HG03520 (cell line): ENCODE measurements around the gene RIT1.
"Not testable (repeated sequence)": the region's sequence is repeated elsewhere in the genome, so short reads cannot be mapped to it uniquely, and the experiment has no call there.

ENCODE experiments used
- ATAC-seq: cut with Tn5 transposase; IDR thresholded peaks from one replicate; pipeline ENCODE4 v1.9.1; 2021; ENCODE audit warnings: mild to moderate bottlenecking, moderate library complexity; ENCODE audit not compliant: unreplicated experiment

RIT1 gene

DNA sequence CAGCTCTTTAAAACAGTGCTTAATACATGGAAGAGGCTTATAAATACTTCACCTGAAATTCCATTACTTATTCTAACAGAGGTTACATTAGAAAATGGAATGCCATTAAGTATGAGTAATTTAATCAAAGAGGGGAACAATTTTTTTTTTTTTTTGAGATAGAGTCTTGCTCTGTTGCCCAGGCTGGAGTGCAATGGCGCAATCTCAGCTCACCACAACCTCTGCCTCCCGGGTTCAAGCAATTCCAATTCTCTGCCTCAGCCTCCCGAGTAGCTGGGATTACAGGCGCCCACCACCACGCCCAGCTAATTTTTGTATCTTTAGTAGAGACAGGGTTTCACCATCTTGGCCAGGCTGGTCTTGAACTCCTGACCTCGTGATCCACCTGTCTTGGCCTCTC lies 15.5 kb downstream of the RIT1 start:
- not testable (repeated sequence) for ATAC-seq

DNA sequence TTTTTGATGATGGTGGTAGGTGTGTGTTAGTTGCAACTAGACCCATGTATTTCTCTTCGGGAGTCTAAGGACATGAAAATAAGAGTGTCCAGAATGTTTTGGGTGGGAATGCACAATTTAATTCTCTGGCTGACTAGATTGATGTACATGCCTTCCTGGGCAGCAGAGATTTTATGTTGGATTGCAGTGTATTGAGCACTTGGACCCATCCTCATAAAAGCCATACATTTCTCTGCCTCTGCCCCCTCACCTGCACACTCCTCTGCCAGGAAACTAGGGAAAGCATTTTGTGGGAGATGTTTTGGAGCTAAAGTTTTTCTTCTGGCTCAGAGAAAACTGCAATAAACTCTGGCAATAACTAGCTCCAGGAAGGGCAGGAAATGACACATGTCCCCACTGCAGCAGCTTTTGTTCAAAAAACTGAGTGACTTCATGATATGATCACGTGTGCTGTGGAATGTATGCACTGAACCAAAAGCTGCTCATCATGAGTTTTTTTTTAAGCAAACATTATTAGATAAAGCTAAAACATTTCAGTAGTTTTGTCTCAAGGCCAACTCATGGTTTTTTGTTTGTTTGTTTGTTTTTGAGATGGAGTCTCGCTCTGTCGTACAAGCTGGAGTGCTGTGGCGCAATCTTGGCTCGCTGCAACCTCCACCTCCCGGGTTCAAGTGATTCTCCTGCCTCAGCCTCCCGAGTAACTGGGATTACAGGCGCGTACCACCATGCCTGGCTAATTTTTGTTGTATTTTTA lies 17.6 kb downstream of the RIT1 start:
- no peak for ATAC-seq

DNA sequence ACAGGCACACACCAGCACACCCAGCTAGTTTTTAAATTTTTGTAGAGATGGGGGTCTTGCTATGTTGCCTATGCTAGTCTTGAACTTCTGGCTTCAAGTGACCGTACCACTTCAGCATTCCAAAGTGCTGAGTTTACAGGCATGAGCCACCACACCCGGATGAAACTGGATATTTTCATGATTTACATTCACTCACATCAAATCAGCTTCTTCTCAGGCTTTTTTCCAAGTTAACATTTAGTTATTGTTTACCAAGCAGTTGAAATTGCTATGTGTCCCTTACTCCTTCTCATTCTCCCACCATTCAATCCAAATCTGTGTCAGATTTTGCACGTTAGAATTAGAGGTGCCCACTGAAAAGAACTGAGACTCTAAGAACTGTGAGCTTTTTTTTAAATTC lies 18.4 kb downstream of the RIT1 start:
- no peak for ATAC-seq

DNA sequence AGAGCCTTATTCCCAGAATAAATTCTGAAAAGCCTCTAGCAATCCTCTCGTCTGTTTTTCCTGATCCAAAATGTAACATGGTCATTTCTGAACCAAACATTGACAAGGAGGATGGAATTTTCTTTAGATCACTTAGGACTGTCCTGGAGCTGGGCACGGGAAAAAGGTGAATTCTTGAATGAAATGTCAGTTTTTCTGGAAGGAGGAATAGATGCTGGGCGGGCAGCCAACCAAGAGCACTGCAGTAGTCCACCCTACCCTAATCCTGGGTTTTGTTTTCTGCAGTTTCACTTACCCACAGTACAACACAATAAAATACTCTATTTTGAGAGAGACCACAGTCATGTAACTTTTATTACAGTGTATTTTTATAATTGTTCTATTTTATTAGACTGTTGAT lies 20.9 kb downstream of the RIT1 start:
- no peak for ATAC-seq

GRCh38 chr1:155889566-155889965 lies 21.6 kb downstream of the RIT1 start:
- no peak for ATAC-seq

DNA sequence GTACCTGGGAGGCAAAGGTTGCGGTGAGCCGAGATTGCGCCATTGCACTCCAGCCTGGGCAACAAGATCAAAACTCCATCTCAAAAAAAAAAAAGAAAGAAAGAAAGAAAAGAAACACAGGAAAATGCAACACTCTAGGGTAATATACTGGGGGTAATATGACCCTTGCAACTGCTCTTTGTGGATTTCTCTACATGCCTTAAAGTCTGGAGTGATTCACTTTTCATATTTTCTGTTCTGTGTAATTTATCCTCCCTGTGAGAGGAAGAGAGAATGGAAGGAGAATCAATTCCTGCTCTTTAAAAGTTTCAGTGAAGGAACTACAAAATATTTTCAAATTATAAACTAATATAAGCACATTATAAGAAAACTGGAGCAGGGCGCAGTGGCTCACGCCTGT lies 22.7 kb downstream of the RIT1 start:
- ATAC-seq = no peak

DNA sequence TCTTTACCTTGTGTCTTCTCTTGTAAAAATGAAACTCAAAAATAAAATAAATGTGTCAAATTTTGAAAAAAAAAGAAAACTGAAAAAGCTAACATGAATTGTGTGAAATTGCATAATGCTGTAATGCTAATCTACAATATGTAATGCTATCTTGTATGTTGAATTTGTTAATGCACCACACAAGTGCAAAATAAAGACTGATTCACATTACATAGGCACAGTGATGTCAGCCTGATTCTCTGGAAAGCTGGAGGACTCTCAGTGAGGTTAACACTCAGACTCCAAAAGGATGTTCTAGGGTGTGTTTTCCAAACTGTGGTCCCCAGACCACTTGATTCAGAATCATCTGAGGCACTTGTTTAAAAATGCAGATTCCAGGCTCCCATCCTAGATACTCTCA lies 26.2 kb downstream of the RIT1 start:
- ATAC-seq = no peak

- no peak for ATAC-seq
These were observed 26.9 kb downstream of the RIT1 start for GRCh38 chr1:155884031-155884960.

- ATAC-seq = no peak
These were observed 28.4 kb downstream of the RIT1 start for GRCh38 chr1:155882766-155883165.

- no peak for ATAC-seq
These were observed 28.9 kb downstream of the RIT1 start for GRCh38 chr1:155882235-155882634.

GRCh38 chr1:155880950-155881349 lies 30.2 kb downstream of the RIT1 start:
- no peak for ATAC-seq

GRCh38 chr1:155880251-155880650 lies 30.9 kb downstream of the RIT1 start:
- ATAC-seq = no peak

GRCh38 chr1:155877945-155878344 lies 33.2 kb downstream of the RIT1 start:
- no peak for ATAC-seq

DNA sequence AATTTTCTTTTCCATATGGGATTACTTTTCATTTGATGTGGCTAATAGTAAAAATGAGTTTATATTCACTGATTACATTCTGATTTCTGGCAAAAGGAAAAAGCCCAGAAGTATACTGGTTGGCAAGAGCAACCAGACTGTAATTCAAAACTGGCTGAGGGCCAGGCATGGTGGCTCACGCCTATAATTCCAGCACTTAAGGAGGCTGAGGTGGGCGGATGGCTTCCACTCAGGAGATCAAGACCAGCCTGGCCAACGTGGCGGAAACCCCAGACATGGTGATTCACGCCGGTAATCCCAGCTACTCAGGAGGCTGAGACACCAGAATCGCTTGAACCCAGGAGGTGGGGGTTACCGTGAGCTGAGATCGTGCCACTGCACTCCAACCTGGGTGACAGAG lies 37.3 kb downstream of the RIT1 start:
- ATAC-seq = no peak

DNA sequence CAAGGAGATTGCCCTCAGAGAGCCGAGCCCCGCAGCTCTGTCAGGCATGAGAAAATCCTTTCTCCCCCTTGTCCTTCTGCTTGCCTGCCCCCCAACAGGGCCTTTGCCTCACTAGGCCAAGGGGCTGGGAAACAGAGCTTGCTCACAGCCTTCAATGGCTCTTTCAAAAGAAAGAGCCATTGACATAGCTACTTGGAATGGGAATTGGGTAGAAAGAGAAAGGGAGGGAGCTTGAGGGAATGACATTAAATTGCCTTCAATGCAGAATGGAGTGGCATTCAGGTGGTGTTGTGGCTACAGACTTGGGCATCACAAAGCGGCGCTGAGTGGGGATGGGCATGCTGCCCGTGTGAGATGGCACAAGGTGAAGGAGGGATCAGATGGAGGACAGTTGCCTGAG lies 38.6 kb downstream of the RIT1 start:
- ATAC-seq = no peak

DNA sequence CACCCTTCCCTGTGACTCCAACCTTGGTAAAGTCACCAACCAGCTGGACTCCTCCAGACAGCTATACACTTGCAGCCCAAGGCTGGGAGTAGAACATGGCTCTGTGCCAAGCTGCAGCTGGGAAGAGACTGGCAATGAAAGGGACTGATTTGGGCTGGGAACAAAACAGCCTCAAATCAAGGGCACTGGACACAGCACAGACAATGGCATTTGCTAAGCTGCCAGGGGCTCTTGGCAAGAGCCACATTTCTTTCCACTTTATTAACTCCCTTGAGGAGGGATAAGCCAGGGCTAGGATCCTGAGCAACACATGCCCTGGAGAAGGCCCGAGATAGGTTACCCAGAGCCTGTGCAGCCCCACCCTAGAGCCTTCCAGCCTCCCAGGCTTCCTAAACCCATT lies 39.8 kb downstream of the RIT1 start:
- no peak for ATAC-seq

DNA sequence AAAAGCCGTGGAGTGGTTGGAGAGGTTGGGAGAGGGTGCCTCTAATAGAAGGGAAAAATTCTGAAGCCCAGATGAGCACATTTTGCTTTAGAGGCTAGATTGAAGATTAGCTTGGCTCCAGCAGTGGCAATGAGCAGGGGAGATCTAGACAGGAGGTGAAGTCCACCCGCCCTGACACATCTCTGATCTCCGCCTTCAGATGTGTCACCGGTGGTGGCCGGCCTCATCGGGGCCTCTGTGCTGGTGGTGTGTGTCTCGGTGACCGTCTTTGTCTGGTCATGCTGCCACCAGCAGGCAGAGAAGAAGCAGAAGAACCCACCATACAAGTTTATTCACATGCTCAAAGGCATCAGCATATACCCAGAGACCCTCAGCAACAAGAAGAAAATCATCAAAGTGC lies 43.4 kb downstream of the RIT1 start:
- ATAC-seq = no peak

- ATAC-seq = no peak
These were observed 46.8 kb downstream of the RIT1 start for GRCh38 chr1:155864393-155864792.

GRCh38 chr1:155861896-155862295 lies 49.3 kb downstream of the RIT1 start:
- ATAC-seq = no peak

DNA sequence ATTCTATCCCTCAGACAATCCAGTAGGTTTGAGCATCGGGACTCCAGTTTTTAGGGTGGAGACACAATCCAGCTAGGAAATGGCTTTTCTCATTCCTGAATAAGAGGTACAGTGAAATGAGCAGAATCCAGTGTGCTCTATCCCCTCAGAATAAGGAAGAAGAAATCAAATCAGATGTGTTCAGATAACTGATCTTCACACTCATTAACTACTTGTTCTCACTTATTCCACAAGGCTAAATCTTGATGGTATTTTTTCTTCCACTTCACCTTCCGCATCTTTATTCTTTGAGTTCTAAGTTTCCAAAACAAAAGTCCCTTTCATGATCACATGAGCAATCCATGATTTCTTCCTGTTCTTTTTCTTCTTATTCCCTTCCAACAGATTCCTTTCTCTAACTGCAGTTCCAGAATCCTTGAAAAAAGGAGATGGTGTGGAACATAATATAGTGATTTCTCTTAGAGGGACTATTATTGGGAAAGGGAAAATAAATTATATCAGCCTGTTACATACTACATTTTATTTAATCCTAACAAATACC lies 50.1 kb downstream of the RIT1 start:
- ATAC-seq = no peak

DNA sequence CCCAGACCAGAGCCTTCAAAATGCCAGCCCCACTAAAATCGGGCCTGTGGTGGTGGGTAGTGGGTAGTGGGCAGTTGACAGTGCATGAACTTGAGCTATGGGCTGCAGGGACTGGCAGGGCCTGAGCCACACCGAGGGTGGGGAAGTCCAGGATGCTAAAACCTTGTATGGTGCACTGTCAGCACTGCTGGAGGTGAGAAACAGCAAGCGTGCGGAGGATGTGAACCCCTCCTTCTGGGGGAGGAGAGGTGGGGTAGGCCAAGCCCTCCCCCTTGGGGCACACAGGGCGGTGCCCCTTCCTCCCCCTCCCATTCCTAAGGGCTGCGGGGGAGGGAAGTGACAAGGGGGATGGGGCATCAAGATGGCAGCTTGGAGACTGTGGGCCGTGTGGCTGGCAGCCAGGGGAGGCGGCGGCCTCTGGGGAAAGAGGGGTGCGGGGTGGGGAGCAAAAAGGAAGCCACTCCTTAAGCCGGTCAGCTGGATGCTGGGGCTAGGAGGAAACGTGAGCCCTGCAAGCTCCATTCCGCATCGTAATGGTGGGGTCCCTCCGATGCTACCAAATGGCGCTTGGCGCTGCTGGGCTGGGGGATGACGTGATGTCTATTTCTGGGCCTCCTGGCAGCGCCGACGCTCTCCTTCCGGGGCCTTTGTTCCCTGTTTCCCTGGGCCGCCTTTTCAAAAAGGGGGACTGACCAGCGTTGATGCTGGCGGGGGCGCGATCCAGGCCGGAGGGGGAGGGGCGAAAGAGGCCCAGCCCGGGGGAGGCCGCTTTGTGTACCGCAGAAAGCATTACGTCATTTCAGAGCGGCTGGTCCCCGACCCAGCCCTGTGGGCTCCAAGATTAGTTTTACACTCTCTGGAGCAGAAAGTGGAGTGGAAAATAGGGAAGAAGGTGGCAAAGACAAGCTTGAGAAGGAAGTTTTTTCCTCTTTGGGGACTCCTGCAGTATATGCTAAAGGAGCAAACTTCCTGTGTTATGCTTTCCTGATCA lies 51.0 kb downstream of the RIT1 start:
- ATAC-seq = no peak
